Bronchial epithelial cell (primary cell): ENCODE data around the gene TAS1R3. TPM values are rescaled to one million over a fixed set of nuclear protein-coding genes. Genes with fewer than 3 reads are reported as not detected.
"Not testable (repeated sequence)": the region's sequence is repeated elsewhere in the genome, so short reads cannot be mapped to it uniquely, and the experiment has no call there.

Experiments
- DNase-seq: peaks from one replicate; pipeline ENCODE4 v3.0.0-alpha.2; 2010; ENCODE audit warnings: low read depth
- FAIRE-seq: peaks from 2 replicates; lab custom pipeline; 2011; peaks lifted over from hg19 to GRCh38; lab: Jason Lieb, UNC
- H3K27me3 ChIP-seq: 2 replicates; pipeline ENCODE4 v1.5.1; 2011; ENCODE audit warnings: low read length; ENCODE audit not compliant: control insufficient read depth, insufficient read depth
- H3K36me3 ChIP-seq: 2 replicates; pipeline ENCODE4 v1.5.1; 2011; ENCODE audit warnings: low read length; ENCODE audit not compliant: control insufficient read depth, insufficient read depth
- H3K4me3 ChIP-seq: 2 replicates; pipeline ENCODE4 v1.5.1; 2011; ENCODE audit warnings: mild to moderate bottlenecking, low read depth, low read length, control low read depth
- total RNA-seq: library from RNA; depleted of rRNA; stranded (reverse); fragments of >200 nt; gene quantifications from 2 replicates; pipeline ENCODE4 v1.2.1, GENCODE V29; 2014
- TF ChIP-seq, protein P1 (sequence below): IDR thresholded peaks from 2 replicates; pipeline ENCODE4 v1.5.1; 2011; ENCODE audit warnings: mild to moderate bottlenecking, moderate library complexity, low read length, control low read depth, inconsistent platforms; ENCODE audit not compliant: insufficient read depth, severe bottlenecking

Gene TAS1R3
- total RNA-seq, 1 donor from 2014 or later, result 0.26 TPM

DNA sequence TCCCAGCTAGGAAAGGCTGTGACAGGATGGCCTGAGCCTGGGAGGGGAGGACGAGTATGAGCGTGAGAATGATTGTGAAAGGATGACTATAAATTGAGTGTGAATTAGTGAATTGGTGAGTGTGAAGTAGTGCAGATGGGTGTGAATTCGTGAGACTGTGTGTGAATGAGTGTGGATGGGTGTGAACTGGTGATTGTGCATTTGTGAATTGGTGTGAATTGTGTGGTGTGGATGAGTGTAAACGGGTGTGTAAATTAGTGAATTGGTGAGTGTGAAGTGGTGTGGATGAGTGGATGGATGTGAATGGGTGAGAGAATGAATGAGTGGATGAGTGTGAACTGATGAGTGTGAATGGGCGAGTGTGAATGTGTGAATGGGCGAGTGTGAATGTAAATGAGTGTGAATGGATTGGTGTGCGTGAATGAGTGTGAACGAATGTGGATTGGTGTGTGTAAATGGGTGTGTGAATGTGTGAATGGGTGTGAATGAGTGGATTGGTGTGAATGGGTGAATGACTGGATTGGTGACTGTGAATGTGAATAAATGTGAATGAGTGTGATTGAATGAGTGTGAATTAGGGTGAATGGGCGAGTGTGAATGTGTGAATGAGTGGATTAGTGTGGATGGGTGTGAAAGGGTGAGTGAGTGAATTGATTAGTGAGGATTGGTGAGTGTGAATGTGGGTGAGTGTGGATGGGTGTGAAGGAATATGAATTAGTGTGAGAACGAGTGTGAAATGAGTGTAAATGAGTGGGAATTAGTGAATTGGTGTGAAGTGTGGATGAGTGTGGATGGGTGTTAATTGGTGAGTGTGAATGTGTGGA, 35.0 kb downstream of the TAS1R3 start:
- Histone ChIP-seq H3K36me3 (no peaks in the 10 kb centered on the region), H3K27me3 (no peaks in the 10 kb centered on the region), H3K4me3 (no peak overlapping the region)
- FAIRE-seq (no peak), DNase-seq (no peak)
- TF ChIP-seq, protein P1, sequence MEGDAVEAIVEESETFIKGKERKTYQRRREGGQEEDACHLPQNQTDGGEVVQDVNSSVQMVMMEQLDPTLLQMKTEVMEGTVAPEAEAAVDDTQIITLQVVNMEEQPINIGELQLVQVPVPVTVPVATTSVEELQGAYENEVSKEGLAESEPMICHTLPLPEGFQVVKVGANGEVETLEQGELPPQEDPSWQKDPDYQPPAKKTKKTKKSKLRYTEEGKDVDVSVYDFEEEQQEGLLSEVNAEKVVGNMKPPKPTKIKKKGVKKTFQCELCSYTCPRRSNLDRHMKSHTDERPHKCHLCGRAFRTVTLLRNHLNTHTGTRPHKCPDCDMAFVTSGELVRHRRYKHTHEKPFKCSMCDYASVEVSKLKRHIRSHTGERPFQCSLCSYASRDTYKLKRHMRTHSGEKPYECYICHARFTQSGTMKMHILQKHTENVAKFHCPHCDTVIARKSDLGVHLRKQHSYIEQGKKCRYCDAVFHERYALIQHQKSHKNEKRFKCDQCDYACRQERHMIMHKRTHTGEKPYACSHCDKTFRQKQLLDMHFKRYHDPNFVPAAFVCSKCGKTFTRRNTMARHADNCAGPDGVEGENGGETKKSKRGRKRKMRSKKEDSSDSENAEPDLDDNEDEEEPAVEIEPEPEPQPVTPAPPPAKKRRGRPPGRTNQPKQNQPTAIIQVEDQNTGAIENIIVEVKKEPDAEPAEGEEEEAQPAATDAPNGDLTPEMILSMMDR, result no peak

DNA sequence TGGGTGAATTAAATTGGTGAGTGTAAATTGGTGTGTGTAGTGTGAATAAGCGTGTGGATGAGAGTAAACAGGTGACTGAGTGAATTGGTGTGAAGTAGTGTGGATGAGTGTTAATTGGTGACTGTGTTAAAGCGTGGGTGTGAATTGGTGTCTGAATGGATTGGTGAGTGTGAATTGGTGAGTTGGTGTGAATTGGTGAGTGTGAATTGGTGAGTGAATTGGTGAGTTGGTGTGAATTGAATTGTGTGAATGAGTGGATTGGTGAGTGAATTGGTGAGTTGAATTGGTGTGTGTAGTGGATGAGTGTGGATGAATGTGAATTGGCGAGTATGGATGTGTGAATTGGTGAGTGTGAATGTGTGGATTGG, 35.6 kb downstream of the TAS1R3 start:
- TF ChIP-seq, protein P1, result no peak
- H3K4me3 ChIP-seq, result no peak overlapping the region
- peaks cover 1% of the 10 kb centered on the region for H3K36me3 ChIP-seq
- FAIRE-seq (no peak), DNase-seq (no peak)
- no peaks in the 10 kb centered on the region for H3K27me3 ChIP-seq

DNA sequence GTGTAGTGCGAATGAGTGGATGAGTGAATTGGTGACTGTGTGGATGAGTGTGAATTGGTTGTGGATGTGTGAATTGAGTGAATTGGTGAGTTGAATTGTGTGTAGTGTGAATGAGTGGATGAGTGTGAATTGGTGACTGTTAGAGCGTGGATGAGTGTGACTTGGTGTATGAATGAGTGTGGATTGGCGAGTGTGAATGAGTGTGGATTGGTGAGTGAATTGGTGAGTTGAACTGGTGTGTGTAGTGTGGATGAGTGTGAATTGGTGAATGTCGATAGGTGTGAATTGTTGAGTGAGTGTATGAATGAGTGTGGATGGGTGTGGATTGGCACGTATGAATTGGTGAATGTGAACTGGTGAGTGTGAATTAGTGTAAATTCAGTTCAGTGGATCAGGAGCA, 36.2 kb downstream of the TAS1R3 start:
- FAIRE-seq (no peak), DNase-seq (no peak)
- Histone ChIP-seq H3K36me3 (peaks cover 1% of the 10 kb centered on the region), H3K4me3 (no peak overlapping the region), H3K27me3 (no peaks in the 10 kb centered on the region)
- TF ChIP-seq, protein P1, result no peak

DNA sequence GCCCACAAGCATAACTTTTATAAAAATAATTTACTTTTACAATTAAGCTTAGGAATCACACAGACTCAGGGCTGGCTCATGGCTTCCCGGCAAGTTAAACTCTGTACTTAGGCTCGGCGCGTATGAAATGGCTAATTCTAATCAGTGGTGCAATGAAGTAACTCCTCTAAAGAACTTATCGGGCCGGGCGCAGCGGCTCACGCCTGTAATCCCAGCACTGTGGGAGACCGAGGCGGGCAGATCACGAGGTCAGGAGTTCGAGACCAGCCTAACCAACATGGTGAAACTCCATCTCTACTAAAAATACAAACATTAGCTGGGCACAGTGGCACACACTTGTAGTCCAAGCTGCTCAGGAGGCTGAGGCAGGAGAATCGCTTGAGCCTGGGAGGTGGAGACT, 39.0 kb downstream of the TAS1R3 start:
- H3K27me3 ChIP-seq, H3K4me3 ChIP-seq, H3K36me3 ChIP-seq, DNase-seq, FAIRE-seq: not testable (repeated sequence)

DNA sequence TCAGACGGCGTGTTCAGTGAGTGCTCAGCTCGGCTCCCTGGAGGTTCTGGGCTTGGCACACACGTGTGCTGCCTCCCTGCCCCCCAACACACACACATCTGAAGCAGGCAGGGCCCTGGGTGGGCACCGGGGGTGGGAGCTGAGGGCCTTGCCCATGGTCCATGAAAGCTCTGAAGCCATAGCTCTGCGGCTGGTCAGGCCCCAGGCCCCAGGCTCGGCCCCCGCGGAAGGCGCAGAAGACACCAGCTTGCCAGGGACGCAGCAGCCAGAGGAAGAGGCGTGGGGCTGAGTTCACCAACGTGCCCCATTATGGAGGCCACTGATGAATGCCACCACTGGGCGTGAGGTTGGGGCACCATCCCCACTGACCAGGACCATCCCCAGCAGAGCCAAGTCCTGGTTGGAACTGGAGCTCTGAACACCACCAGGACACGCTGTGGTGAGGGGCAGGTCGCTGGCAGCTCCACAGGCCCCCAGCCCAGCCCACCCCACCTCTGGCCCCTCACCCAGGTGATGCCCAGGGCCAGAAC, 39.8 kb downstream of the TAS1R3 start:
- FAIRE-seq, result no peak

DNA sequence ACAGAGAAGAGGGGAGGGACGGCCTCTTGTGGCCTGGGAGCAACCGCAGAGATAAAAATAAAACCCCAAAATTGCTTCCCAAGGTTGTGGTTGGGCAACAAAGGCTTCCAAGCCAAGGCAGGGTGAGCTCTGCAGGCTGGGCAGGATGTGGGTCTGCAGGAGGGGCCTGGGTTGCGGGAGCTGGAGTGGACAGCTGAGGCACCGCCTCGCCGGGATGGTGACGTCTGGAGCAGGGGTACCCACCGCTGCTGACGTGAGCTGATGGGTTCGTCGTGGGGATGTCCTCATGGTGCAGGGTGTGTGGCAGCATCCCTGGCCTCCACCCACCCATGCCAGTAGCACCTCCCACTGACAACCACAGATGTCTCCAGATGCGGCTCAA, 40.3 kb downstream of the TAS1R3 start:
- no peaks in the 10 kb centered on the region for H3K27me3 ChIP-seq
- TF ChIP-seq, protein P1, result no peak
- FAIRE-seq, result no peak

More for the DNA sequence above, 39.8 kb downstream of the TAS1R3 start:
- Histone ChIP-seq H3K4me3 (no peak overlapping the region), H3K36me3 (peaks cover 5% of the 10 kb centered on the region), H3K27me3 (no peaks in the 10 kb centered on the region)
- DNase-seq, result no peak
- TF ChIP-seq, protein P1, result no peak

More for the DNA sequence above, 40.3 kb downstream of the TAS1R3 start:
- DNase-seq, result no peak
- no peak overlapping the region for H3K4me3 ChIP-seq
- H3K36me3 ChIP-seq, result peaks cover 5% of the 10 kb centered on the region
